ENCODE results near the gene CELF2.

The CELF2 gene

DNA sequence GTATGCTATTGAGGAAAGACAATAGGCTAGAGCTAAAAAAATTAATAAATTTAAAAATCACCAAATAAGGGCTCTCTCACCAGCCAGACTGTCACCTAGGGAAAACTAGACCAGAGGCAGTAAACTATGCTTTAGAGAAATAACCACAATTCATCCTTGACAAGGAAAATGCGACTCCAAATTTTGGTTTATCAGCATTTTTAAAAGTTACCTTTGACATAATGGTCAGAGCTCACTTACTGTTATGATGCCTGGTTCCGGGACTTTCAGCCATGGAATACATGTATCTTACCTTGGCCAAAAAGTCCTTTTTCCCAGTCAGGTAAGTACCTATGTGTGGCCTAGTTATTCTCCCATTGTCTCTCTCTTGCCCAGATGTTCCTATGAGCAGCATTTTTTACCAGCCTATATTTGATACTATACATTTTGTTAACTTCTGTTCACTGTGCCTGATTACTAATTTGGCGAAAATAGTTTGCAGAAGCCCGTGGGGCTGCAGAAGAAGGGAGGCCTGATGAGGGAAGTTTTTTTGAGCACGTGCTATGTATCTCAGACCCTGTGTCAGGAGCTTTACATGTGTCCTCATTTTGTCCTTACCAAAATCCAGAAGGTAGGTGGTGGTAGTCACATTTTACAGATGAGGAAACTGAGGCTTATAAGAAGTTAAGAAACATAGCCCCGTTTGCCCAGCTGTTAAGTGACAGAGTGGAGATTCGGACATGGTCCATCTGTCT lies 149.7 kb downstream of the CELF2 start:
- peak overlapping the region; percentile 90 for H3K4me3 ChIP-seq (ENCODE audit: low read length)
- no peak for TF ChIP-seq ZNF274 (IDR thresholded peaks at IDR 0.05; ENCODE audit: low read depth, low read length)

DNA sequence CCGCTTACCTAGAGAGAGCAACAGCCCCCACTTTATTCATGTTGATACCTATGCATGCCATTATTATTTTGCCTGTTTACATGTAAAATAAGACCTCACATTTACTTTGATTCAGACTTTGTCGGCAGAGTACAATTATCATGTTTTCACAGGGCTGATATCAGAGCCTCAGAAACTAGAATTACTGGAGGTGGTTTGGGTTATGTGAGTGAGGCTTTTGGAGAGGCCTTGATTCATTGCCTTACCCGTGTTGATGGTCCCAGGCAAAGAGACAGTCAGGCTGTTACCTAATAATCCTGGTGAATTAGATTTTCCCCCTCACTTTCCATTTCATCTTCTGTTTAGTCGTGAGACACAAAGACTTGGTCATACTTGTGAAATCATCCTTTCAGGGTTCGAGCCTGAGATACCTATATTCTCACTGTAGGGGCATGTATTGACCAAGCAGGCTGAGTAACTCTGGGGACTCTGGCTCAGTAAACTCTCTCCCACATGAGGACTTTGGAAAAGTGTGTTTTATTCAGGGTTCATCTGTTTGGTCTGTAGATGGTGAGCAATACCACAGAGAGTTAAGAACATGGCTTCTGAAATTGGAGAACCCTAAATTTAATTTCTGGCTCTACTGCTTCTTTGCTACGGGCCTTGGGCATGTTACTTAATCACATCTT lies 150.9 kb downstream of the CELF2 start:
- TF ChIP-seq ZNF274 (IDR thresholded peaks at IDR 0.05; ENCODE audit: low read depth, low read length): no peak
- H3K4me3 ChIP-seq (ENCODE audit: low read length): peak overlapping the region; percentile 90

DNA sequence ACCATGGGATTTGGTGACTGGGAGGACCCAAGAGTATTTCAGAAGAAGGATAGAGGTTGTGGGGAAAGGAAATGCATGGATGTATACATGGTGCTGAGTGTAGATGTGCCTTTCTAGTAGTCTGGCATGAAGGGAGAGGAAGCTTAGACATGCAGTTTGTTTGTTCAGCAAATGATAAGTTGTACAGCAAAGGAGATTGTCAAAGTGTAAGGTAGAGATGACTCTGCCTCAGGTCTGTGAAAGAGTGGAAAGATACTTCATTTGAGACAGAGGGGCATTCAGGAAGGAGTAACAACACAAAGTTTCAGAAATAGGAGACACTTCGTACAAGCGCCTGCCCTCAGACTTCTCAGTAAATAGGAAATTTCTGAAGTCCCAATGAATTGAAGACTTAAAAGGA lies 152.3 kb downstream of the CELF2 start:
- no peak for TF ChIP-seq ZNF274 (IDR thresholded peaks at IDR 0.05; ENCODE audit: low read depth, low read length)
- H3K4me3 ChIP-seq (ENCODE audit: low read length): peak overlapping the region; percentile 90; the same call in 1 of the 2 replicates

DNA sequence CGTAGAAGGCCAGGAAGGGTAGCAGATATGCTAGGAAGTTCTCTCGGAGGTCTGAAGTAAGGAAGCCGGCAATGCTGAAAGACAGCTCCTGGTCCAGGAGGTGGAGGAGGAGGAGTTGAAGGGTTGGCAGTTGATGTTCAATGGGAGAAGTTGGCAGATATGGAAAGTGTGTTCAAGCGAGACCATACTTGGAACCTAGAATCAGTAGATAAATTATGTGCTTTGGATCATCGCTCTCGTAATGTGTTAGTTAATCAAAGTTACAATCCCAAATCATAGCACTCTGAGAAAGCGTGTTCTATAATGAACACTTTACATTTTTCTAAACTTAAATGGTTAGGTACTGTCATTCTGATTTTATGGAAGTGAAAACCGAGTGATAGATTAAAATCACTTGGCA lies 152.9 kb downstream of the CELF2 start:
- H3K4me3 ChIP-seq (ENCODE audit: low read length): peak overlapping the region; percentile 90; the same call in 1 of the 2 replicates
- TF ChIP-seq ZNF274 (IDR thresholded peaks at IDR 0.05; ENCODE audit: low read depth, low read length): no peak

DNA sequence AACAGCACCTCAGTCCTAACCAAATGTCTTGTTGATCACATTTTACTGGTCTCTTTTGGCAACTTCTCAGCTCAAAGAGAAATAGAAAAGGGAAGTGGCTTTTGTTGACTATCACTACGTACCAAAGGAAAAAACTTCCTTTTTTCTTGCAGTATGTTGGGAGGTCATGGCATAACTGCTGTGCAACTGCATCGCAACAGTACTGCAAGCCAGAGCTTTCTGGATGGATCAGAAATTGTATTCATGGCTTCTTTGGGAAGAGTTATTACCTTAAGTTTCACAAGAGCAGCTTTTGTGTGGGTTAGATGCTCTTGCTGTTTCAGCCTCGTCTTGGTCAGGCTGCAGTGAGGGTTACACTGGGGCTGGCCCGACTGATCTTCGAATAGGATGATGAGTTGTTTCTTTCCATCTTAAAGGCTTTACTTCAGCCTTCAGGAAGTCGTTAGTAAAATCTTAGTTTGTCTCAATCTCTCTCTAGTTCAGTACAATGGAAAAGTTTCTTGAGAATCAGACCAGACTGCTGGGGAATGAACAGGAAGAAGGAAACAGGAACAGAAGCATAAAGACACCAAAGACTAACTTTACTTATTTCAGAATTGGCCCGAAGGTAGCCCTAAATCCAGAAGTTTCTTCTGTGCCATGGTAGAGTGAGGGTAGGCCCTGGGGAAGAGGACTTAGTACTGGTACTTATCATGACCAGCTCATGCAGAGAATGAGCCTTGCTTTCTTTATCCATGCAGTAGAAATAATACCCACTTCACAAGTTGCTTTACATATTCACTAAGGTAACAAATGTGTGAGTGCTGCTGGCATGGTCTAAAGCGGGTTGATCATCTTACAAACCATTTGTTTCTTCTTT lies 153.6 kb downstream of the CELF2 start:
- TF ChIP-seq ZNF274 (IDR thresholded peaks at IDR 0.05; ENCODE audit: low read depth, low read length): no peak
- H3K4me3 ChIP-seq (ENCODE audit: low read length): peak overlapping the region; percentile 71; the same call in 1 of the 2 replicates

DNA sequence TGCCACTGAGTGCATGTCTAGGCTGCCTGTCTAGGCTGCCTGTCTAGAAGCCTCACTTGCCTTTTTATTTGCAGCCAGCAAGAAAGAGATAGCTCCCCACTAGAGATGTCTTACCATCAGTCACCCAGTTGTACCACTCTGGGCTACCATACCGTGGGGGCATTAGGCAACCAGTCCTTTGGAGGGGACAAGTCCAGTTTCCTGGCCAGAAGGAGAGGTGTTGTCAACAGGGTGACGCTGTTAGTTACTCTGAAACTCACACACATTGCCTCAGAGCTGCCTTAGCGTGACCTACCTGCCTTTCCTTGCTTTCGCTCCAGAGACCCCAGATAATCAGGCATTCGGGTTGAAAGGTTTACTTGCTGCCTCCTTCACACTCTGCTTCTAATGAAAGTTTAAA lies 155.4 kb downstream of the CELF2 start:
- no peak for TF ChIP-seq ZNF274 (IDR thresholded peaks at IDR 0.05; ENCODE audit: low read depth, low read length)
- peak overlapping the region; percentile 71; the same call in 1 of the 2 replicates for H3K4me3 ChIP-seq (ENCODE audit: low read length)

DNA sequence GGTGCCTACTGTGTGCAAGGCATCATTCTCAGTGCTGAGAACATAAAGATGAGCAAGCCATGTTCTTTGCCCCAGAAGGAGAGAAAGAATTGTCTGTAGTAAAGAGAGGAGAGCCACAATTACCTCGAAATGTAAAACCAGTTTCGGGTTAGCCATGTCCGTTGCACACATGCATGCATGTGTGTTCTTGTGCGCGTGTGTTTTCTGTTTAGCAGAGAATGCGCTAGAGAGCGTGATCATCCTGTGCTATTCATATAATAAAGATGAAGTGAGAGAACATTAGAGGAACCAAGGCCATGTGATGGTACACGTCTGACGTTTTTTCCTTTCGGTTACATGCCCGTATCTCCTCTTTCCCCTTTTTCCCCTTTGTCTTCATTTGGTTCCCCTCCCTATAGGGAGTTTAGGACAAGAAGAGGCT lies 158.2 kb downstream of the CELF2 start:
- TF ChIP-seq ZNF274 (IDR thresholded peaks at IDR 0.05; ENCODE audit: low read depth, low read length): no peak
- H3K4me3 ChIP-seq (ENCODE audit: low read length): peak overlapping the region; percentile 37; the same call in 1 of the 2 replicates

DNA sequence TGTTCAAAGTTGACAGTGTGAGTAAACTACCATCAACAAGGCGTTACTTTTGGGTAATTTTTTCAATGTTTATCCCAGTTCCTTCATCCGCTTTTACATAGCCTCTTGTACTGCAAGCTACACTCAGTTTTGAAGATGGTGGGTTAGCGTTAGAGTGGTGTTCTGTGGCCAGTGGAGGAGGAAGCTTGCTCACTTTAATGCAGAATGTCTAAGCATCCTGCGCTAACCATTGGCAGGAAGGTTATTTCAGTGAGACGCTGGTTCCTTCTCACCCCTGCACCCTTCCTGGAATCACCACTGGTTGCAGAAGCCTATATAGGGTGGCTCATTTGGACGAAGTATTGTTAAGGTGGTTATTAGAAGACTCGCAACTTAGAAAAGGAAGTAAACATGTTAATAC lies 159.1 kb downstream of the CELF2 start:
- peak overlapping the region; percentile 37; the same call in 1 of the 2 replicates for H3K4me3 ChIP-seq (ENCODE audit: low read length)
- TF ChIP-seq ZNF274 (IDR thresholded peaks at IDR 0.05; ENCODE audit: low read depth, low read length): no peak

DNA sequence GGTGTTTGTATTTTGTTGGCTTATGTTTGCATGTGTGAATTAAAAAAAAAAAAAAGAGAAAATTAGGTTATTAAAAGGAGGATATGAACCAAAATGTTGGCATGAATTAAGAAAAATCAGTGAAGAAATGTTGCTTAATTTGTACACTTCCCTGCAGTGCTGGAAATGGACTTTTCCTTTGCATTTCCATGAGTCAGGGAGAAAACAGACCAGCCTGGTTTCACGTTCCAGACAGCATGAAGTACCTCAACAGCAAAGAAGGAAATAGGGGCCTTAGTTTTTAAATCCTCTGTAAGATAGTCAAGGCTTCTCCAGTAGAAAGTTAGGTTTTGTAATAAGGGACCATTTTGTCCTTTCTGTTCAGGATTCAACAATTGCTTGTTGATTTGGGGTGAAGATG lies 159.7 kb downstream of the CELF2 start:
- no peak overlapping the region; the same call in 1 of the 2 replicates for H3K4me3 ChIP-seq (ENCODE audit: low read length)
- no peak for TF ChIP-seq ZNF274 (IDR thresholded peaks at IDR 0.05; ENCODE audit: low read depth, low read length)

DNA sequence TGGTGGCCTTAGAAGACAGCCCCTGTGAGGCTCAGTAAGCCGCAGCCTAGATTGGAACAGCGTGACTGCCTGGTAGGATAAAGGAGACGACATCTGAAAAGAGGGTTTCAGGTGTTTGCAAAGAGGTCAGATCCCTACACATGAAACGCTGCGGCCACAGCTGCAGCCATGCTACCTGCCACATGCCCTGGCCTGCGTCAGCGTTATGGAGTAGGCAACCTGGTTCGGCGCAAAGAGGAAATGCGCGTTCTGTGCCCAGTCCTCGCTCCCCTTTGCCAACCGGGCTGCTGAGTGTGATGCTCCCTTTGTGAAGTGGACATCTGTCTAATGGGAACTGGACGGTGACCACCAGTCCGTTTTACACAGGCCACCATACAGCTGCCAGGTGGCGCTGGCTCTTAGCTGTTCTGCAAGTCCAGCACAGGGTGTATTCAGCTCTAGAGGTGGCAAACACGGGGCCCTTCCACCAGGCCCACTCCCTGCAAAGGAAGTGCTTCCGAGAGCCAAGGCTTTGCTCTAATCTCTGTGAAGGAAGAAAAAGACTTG lies 160.3 kb downstream of the CELF2 start:
- no peak for TF ChIP-seq ZNF274 (IDR thresholded peaks at IDR 0.05; ENCODE audit: low read depth, low read length)
- H3K4me3 ChIP-seq (ENCODE audit: low read length): no peak overlapping the region; the same call in 1 of the 2 replicates

DNA sequence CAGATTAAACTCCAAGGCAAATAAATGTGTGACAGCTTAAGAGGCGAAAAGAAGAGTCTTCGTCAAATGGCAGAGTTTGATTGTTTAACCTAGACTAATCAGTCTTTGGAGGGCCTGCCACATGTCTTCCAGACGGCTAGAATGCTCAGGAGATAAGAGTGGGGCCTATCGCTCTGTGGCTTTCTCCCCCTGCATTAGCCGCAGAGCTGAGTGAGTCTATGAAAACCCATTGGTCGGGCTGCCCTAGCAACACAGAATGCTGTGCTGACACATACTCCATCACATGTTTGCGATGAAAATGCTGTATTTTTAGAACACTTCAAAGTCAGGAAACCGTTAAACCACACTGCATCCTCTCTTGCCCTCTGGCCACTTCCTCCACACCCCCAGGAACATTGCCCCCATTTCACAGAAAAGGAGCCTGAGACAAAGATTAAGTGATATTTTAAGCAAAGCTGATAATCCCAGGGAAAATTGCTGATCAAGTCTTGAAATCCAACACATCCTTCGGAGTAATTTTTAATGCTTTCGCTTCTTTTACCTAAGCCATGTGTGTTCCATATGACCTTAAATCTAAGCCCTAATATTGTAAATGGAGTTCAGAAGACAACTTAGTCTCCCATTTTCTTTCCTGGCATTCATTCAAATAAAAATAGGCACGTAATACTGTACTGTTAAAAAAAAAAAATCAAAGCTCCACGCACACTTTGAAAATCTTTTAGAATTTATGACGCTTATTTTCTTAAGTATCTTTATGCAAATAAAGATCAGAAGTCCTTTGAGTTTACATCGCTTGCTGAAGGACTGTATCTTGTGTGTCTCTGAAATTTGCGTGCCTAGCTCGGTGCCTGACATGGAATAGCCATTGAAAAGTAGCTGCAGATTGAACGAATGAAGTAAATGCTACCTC lies 161.2 kb downstream of the CELF2 start:
- peak overlapping the region; percentile 38; the same call in 1 of the 2 replicates for H3K4me3 ChIP-seq (ENCODE audit: low read length)
- TF ChIP-seq ZNF274 (IDR thresholded peaks at IDR 0.05; ENCODE audit: low read depth, low read length): no peak

DNA sequence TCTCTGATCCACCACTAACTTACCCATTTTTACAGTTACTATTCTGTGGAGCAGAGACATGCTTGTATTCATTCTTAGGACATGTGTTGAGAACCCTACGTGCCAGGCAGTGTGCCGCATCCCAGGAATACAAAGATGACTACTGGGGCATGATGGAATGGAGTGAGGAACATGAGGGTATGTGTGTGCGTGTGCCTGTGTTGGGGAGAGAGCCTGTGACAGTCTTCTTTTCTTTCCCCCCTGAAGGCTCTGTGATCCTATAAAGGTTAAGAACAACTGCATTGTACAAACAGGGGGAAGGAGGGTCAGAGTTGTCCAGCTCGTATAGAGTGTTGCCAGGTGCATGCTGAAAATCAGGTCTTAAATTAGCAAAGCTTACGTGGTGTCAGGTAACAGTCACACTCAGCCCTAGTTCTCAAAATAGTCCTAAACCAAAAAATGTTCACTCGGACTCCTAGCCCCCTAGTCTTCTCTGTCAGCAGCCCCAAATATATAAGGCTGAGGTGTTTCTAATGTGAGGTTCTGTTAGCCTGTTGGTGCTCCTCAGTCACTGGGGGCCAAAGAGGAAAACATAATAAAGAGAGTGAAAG lies 161.9 kb downstream of the CELF2 start:
- H3K4me3 ChIP-seq (ENCODE audit: low read length): peak overlapping the region; percentile 38; the same call in 1 of the 2 replicates
- no peak for TF ChIP-seq ZNF274 (IDR thresholded peaks at IDR 0.05; ENCODE audit: low read depth, low read length)

DNA sequence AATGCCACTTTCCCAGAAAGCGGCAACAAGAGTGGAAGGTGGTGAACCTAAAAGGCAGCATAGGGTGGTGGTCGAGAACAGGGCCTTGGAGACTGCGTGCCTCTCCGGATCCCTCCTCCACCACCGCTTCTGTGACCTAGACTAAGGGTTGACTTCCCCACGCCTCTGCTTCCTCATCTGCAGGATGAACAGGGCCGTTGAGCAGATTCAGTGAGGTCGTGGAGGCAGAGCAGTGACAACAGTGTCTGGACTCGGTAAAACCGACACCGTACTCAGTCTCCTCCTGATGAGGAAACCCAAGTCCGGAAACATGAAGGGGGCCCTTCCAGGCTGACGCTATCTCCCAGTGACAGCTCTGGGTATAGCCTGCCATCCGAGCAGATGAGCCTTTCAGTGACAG lies 162.6 kb downstream of the CELF2 start:
- peak overlapping the region; percentile 38; the same call in 1 of the 2 replicates for H3K4me3 ChIP-seq (ENCODE audit: low read length)
- TF ChIP-seq ZNF274 (IDR thresholded peaks at IDR 0.05; ENCODE audit: low read depth, low read length): no peak

Data from GM08714 (cell line).